ENCODE data around the gene LDLRAD3. TPM values are rescaled to one million over a fixed set of nuclear protein-coding genes. Genes with fewer than 3 reads are reported as not detected.
A peak's percentile ranks its signal among the peaks of the same experiment; 100 is the strongest.

Gene LDLRAD3
- total RNA-seq, 1 experiment from 2014 or later, result 4.5 TPM

DNA sequence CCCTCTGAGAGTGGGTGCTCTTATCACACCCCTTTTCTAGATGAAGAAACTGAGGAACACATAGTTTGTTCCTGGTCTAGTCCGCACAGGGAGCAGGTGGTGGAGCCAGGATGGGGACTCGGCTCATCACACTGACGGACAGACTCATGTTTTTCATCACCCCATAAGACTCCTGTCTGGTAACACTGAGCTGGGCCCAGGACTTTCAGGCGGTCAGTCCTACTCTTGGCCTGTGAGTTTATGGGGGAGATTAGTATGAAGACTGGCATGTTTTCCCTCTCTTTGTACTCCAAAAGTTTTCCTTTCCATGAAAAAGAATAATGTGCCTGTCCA lies 160.8 kb downstream of the LDLRAD3 start:
- in situ Hi-C loops (cut with HindIII; ENCODE audit: low sequenced_read_pairs), result no loop called here
- DNase-seq (ENCODE audit: low spot score), result no peak

DNA sequence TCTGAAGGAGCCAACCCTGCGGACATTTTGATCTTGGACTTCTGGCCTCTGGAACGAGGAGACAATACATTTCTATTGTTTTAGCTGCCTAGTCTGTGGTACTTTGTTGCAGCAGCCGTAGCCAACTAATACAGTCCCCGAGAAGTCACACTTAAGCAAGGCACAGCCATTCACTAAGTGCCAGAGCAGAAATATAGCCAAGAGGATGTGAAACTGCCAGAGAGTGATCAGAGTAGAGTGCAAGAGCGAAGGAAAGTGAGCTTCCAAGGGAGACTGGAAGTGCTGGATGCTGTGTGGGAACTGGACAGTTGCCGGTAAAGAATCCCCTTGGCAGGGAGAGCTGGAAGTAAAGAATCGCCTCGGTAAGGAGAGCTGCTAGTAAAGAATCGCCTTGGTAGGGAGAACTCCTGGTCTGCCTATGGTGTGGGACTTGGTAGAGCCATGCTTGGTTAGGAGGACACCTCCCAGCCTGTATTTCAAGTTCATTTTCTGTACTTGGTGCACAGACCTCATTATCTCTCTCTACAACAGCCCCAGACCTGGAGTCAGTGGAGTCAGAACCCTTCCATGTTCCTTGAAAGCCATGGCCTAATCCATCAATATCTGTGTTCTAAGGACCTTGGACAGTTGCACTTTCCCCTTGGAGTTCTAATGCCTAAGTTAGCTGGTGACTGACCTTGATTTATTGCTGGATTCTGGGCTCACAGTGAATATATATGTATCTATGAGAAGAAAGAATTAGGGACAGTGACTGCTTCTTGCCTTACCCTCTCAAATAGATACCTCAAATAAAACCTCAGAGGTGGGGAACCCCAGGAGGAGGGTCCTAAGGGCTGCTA lies 162.1 kb downstream of the LDLRAD3 start:
- peak; percentile 69 for DNase-seq (ENCODE audit: low spot score)
- in situ Hi-C loops (cut with HindIII; ENCODE audit: low sequenced_read_pairs), result no loop called here

DNA sequence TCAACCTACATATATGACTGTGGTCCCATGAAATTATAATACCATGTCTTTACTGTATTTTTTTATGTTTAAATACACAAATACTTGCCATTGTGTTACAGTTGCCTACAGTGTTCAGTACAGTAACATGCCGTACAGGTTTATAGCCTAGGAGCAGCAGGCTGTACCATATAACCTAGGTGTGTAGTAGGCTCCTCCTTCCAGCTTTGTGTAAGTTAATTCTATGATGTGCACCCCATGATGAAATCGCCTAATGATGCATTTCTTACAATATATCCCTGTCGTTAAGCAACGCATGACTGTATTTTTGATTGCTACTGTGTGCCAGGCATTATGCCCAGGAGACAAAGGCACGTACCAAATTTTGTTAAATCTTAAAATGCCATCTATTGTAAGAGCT lies 163.7 kb downstream of the LDLRAD3 start:
- no peak for DNase-seq (ENCODE audit: low spot score)
- in situ Hi-C loops (cut with HindIII; ENCODE audit: low sequenced_read_pairs), result no loop called here

DNA sequence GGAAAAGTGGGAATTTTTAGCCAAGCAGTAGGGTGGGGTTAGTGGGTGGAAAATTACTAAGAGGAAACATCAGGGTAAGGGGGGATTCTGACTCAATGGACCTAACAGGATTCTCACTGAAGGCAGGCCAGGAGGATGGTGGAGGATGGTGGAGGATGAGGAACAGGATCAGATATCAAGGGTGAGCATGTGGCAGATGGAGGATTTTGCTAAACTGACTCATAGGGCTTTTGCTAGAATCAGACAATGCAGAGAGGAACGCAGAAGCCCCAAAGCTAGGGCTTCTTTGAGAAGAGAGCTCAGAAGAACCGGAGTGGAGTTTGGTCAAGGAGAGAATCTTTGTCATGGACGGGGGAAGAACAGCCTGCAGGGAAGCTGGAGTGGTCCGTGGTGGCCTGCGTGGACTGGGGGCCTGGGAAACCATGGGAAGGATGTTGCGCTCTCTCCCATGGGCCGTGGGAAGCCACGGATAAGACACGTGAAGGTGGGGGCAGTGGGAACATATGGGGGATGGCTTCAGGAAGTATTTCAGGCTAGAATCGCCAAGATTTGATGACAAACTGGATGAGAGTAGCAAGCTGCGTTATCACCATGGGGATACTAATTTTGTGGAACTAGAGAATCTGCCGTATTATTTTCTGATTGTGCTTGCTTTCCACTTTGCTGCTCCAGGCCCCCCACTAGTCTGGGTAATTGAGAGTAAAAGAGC lies 165.2 kb downstream of the LDLRAD3 start:
- in situ Hi-C loops (cut with HindIII; ENCODE audit: low sequenced_read_pairs), result no loop called here
- peak; percentile 50 for DNase-seq (ENCODE audit: low spot score)

DNA sequence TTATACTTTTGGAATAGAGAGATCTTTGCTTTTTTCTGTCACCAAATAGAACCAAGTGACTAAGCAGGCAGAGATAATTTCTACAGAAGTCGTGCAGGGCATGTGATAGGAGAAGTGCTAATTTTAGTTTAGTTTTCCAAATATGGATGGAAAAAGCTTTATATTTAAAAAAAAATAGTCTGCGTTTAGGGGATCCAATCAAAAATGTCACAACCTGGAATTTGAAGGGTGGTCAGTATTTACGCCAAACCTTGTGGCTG lies 165.7 kb downstream of the LDLRAD3 start:
- in situ Hi-C loops (cut with HindIII; ENCODE audit: low sequenced_read_pairs), result no loop called here
- no peak for DNase-seq (ENCODE audit: low spot score)

DNA sequence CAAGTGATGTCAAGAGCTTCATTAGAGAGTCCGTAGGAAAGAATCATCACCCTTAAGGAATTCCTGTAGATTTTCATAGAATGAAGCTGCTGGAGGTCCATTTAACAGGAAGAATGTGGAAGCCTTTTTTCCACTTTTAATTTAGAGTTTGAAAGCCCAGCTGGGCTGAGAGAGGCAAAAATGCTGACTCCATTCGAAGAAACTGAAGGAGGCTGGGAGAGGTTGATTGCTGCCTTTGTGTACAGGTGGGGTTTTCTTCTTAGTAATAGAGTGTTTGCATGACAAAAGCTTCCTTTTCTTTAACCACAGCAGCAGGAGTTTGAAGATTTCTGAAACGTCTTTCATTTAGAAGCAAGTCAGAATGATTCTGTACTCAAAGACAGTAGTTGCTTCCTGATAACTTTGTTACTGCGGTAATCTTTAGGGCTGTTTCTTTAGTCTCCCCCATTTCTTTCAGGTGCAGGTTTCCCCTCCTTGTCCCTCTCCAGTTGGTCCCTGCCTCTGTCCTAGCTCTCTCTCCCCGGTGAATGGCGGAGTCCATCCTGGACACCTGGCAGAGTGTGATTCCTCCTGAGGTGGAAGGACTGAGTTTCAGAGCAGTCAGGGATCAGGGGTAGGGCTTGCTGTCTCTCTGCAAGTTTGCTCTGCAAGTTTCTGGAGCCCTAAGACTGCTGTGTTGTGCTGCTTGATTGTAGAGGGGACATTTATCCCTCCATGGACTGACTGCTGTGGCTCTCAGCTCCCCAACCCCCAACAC lies 166.2 kb downstream of the LDLRAD3 start:
- in situ Hi-C loops (cut with HindIII; ENCODE audit: low sequenced_read_pairs), result no loop called here
- DNase-seq (ENCODE audit: low spot score), result peak; percentile 52

DNA sequence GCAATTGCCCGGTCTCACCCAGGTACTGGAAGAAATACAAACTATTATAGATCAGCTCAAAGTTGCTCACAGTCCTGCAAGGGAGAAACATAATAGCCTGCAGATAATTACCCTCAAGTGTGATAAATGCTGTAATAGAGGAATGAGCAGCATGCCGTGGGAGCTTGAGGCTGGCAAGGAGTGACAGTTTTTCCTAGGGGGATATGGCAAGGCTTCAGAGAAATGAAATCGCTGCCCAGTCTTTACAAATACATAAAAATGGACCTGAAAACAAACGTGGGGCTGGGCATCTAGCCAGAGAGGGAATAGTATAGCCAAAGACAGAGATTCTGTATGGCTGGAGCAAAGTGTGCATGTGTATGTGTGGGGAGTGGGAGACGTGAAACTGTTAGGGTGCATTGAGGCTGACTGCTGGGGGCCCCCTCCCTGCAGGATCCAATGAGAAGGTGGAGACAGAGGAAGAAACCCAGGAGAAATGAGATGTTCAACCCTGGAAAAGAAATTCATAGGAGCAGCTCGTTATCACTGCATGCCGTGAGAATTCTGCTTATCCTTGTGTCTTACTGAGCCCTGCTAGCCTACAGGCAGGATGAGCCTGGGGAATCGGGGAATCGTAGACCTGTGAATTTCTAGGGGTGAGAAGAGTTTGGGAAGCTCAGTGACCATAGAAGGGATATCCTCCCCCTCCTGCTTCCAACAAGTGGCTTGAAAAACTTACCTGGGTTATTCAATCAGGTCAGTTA lies 167.0 kb downstream of the LDLRAD3 start:
- in situ Hi-C loops (cut with HindIII; ENCODE audit: low sequenced_read_pairs), result no loop called here
- peak; percentile 50 for DNase-seq (ENCODE audit: low spot score)

DNA sequence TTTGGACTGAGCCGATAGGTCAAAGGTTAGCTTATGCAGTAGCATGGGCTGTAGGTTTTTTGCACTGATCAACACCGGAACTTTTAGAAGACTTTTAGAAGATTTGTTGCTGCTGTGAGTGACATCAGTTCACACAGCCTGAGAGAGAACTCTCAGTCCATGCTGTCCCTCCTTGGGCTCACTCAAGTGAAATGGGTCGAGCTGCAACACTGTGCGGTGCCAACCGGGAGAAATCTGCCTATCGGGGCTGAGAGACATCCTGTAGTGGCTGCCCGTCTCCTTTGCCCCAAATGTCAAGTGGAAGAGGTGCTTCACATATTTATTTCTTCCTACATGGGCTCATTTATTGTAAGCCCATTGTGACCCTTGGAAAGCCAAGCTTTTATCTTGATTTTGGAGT lies 170.2 kb downstream of the LDLRAD3 start:
- in situ Hi-C loops (cut with HindIII; ENCODE audit: low sequenced_read_pairs), result no loop called here
- DNase-seq (ENCODE audit: low spot score), result peak; percentile 94

DNA sequence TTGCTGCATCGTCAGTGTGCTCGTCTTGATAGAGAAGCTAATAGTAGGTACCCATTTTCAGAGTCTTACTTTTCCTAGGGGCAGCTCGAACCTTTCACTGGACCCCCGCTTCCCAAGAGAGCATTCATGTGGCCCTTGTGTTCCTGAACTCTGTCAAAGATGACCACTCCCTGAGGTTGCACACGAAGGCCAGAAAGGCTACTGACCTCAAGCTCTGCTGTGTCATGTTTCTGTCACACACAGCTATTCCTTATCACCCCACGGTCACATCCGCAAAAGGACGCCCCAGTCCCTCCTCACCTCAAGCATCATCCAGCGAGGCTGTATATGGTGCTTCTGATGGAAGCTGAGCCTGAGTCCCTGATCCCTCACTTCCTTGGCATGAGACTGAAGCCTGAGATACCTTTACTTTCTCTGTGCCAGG lies 171.5 kb downstream of the LDLRAD3 start:
- in situ Hi-C loops (cut with HindIII; ENCODE audit: low sequenced_read_pairs), result no loop called here
- DNase-seq (ENCODE audit: low spot score), result no peak

DNA sequence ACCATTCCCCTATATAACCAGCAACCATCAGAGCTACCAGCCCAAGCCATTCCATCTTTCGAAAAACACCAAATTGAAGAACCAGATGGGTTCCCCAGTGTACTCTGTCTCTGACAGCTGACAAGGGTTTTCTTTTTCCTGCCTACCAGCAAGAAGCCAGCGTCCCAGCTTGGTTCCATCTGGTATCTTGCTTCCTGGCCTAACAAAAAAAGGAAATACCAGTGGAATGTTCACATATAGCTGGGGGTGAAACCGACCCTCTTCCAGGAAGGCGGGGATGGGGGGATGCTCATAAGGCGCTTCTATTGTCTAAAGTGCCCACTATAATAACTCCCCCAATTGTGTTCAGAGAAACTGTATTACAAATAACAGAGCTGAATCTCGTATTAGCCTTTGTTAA lies 172.3 kb downstream of the LDLRAD3 start:
- DNase-seq (ENCODE audit: low spot score), result peak; percentile 80
- in situ Hi-C loops (cut with HindIII; ENCODE audit: low sequenced_read_pairs), result no loop called here

DNA sequence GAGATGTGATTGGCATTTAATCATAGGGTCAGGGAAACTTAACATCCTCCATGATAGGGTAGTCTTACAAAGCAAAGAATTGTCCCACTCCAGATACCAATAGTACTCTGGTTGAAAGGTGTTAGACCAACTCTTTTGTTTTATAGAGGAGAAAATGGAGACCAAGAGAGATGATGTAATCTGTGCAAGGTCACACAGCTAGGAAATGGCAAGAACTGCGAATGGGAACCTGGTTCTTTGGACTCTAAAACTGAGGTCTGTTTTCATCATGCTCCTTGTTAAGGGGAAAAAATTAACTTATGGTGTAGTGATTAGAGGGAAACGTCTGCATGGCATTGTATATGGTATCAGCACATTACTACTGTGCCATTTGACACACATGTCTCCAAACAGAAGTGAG lies 174.2 kb downstream of the LDLRAD3 start:
- in situ Hi-C loops (cut with HindIII; ENCODE audit: low sequenced_read_pairs), result no loop called here
- no peak for DNase-seq (ENCODE audit: low spot score)

DNA sequence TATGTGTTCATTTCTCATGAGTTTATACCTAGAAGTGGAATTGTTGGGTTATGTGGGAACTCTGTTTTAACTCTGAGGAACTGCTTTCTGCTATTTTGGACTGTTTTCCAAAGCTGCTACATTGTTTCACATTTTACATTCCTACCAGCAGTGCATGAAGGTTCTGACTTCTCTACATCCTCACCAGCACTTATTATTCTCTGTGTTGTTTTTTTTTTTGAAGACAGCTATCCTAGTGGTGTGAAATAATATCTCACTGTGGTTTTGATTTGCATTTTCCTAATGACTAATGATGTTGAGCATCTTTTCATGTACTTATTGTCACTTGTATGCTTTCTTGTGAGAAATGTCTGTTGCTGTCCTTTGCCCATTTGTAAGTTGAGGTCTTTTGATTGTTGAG lies 175.4 kb downstream of the LDLRAD3 start:
- DNase-seq (ENCODE audit: low spot score), result no peak
- in situ Hi-C loops (cut with HindIII; ENCODE audit: low sequenced_read_pairs), result no loop called here

DNA sequence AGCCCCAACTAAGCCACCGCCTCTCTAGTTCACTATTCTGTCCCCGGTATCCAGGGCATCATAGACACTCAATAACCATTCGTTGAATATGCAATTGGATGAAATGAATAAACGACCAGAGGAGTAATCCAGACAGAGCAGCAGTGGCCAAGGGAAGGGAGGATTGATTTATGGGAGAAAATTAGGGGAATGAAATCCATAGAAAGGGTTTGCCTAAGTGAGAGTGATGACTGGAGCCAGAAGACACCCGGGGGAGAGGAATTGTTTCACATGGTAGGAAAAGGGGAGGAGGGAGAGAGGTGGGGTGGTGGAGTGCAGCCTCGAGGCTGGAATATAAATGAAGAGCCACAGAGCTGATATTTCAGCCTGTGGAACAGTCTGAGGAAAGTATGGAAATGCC lies 177.2 kb downstream of the LDLRAD3 start:
- no peak for DNase-seq (ENCODE audit: low spot score)
- in situ Hi-C loops (cut with HindIII; ENCODE audit: low sequenced_read_pairs), result no loop called here

DNA sequence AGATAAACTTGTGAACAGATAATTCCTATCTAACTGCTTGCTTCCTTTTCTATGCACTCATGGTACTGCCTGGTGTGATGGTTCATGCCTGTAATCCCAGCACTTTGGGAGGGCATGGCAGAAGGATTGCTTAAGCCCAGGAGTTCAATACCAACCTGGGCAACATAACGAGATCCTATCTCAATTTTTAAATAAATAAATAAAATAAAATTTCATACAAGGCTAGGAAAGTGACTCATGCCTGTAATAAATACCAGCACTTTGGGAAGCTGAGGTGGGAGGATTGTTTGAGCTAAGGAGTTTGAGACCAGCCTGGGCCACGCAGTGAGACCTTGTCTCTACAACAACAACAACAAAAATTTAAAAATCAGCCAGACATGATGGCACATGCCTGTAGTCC lies 178.8 kb downstream of the LDLRAD3 start:
- no peak for DNase-seq (ENCODE audit: low spot score)
- in situ Hi-C loops (cut with HindIII; ENCODE audit: low sequenced_read_pairs), result no loop called here

DNA sequence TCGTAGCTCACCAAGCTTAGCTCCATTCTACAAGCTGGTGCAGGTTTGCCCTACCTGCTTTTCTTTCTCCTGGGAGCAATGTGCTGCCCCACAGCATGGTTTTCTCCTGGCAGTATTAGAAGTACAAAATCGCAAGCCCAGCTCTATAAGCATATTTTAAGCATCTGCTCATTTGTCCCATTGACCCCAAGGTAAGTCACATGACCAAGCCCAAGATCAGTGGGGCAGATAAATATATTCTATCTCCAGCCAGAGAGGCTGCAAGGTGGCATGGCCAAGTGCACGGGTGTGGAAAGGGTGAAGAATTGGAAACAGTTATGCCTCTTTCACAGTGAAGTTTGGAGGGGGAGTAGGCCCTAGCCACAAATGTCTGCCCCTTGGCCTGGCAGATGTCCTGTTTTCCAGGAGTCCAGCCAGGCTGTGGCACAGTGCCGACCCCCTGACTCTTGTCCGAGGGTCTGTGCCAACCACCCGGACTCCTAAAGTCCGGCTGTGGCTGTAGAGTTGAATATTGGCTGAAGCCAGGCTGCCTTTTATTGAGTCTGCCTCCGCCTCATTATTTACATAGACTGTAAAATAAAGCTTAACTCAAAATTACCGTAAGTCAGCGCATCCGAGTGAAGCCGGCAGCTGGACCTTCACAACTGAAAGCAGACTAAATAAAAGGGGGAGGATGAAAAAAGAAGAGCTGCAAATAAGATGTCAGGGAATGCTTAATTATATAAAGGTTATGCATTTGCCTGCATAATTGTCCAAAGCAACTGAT lies 179.7 kb downstream of the LDLRAD3 start:
- DNase-seq (ENCODE audit: low spot score), result peak; percentile 86
- in situ Hi-C loops (cut with HindIII; ENCODE audit: low sequenced_read_pairs), result no loop called here

DNA sequence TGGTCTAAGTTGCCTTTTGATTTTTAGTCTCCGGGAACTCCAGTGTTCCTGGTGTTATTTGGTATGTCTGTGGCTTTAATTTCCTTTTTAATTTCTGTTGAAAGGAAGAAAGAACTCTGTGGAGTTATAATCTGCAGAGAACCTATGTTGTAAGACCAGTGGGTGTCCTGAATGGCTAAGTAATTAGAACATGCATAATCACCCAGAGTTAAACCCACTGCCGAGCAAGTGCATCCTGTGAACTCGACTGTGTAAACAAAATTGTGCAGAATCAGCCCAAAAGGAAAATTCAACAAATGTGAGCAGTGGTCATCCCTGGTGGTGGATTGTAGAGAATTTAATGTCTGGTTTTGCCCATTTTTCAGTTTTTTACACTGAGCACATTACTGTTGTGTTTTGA lies 182.8 kb downstream of the LDLRAD3 start:
- DNase-seq (ENCODE audit: low spot score), result no peak
- in situ Hi-C loops (cut with HindIII; ENCODE audit: low sequenced_read_pairs), result no loop called here

DNA sequence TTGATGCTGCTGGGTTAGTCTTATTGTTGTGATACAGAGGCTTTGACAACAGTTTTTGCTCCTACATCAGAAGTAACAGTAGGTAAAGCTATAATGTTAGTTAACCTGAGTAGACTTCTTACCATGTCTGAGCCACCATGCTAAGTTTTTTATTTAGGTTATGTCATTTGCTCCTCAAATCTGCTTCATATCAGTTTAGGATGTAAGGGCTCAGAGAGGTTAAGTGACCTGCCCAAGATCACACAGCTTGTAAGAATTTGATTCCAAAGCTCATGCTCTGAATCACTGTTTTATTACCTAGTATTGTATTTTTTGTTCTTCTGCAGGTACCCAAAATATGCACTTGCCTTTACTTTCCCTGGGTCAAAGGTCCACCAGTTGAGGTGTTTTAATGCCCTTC lies 183.7 kb downstream of the LDLRAD3 start:
- in situ Hi-C loops (cut with HindIII; ENCODE audit: low sequenced_read_pairs), result no loop called here
- no peak for DNase-seq (ENCODE audit: low spot score)

DNA sequence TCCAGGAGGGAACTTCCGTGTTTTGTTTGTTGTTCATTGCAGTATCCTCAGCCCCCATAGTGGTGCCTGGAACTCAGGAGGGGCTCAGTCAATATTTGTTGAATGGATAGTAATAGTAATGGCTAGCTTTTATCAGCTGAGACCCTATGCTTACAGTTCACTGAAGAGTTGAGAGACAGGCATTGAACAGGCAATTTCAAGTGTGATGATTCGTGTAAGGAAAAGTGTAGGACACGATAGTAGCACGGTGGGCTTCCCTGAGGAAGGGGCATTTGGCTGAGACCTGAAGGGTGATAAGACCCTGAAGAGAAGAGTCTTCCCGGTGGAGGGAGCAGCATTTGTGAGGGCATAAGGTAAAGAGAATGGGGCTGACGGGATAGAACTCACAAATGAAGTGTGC lies 186.1 kb downstream of the LDLRAD3 start:
- no peak for DNase-seq (ENCODE audit: low spot score)
- in situ Hi-C loops (cut with HindIII; ENCODE audit: low sequenced_read_pairs), result no loop called here

DNA sequence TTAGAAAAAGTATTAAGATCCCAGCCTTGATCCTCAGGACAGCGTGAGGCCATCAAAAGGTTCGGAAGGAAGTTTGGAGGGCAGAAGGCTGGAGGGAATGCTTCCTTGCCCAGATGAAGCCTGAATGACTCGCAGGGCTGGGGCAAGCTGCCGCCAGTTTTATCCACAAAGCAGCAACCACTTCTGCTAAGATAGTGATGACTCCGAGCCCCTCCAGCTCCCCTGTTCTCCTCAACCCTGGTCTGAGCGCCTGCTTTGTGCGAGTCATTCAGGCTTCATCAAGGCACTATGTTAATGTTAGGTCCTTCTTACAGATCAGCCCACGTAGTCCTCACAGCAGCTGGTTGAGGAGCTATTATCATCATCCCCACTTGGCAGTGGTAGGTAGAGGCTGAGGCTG lies 186.5 kb downstream of the LDLRAD3 start:
- no peak for DNase-seq (ENCODE audit: low spot score)
- in situ Hi-C loops (cut with HindIII; ENCODE audit: low sequenced_read_pairs), result no loop called here

All from G401 (cell line).